ENCODE measurements around the gene LASP1. TPM values are rescaled to one million over a fixed set of nuclear protein-coding genes. Genes with fewer than 3 reads are reported as not detected.

The LASP1 gene
- polyA plus RNA-seq, 4 donors = 140 to 149 (median 146) TPM

Other genes starting within 250 kb of the LASP1 start
- 1 to 10 TPM; 1.1 to 1.6 (median 1.4) TPM for gene EPOP, start 195.1 kb upstream of the LASP1 start, polyA plus RNA-seq (ENCODE audit: insufficient read length in 4 of 4)
- gene MLLT6, start 164.8 kb upstream of the LASP1 start, polyA plus RNA-seq (ENCODE audit: insufficient read length in 4 of 4) = 100 to 1,000 TPM in 1 of 4 donors, 10 to 100 TPM in 3; 64.1 to 137 (median 91.3) TPM
- gene CISD3, start 139.7 kb upstream of the LASP1 start, polyA plus RNA-seq (ENCODE audit: insufficient read length in 4 of 4) = 10 to 100 TPM; 10.3 to 15.4 (median 11.3) TPM
- gene PCGF2, start 121.7 kb upstream of the LASP1 start, polyA plus RNA-seq (ENCODE audit: insufficient read length in 4 of 4) = 100 to 1,000 TPM in 1 of 4 donors, 10 to 100 TPM in 3; 71.4 to 103 (median 83.1) TPM
- 100 to 1,000 TPM in 3 of 4 donors, 10 to 100 TPM in 1; 77.4 to 124 (median 113) TPM for gene PSMB3, start 117.3 kb upstream of the LASP1 start, polyA plus RNA-seq (ENCODE audit: insufficient read length in 4 of 4)
- gene PIP4K2B, start 70.5 kb upstream of the LASP1 start, polyA plus RNA-seq (ENCODE audit: insufficient read length in 4 of 4) = 10 to 100 TPM; 77.9 to 81.5 (median 79.8) TPM
- 10 to 100 TPM; 22.1 to 30.5 (median 24.9) TPM for gene CWC25, start 44.7 kb upstream of the LASP1 start, polyA plus RNA-seq (ENCODE audit: insufficient read length in 4 of 4)
- gene RPL23, start 16.3 kb upstream of the LASP1 start, polyA plus RNA-seq (ENCODE audit: insufficient read length in 4 of 4) = 1,000 to 10,000 TPM; 2,352 to 3,215 (median 2,597) TPM
- gene FBXO47, start 97.3 kb downstream of the LASP1 start, polyA plus RNA-seq (ENCODE audit: insufficient read length in 4 of 4) = not detected